ENCODE measurements around the gene ITIH4. TPM values are rescaled to one million over a fixed set of nuclear protein-coding genes. Genes with fewer than 3 reads are reported as not detected.

The ITIH4 gene
- total RNA-seq, 1 donor from 2014 or later = 14.0 TPM

- H3K4me3 Mint-ChIP-seq = no peak overlapping the region
- TF ChIP-seq, protein P1, sequence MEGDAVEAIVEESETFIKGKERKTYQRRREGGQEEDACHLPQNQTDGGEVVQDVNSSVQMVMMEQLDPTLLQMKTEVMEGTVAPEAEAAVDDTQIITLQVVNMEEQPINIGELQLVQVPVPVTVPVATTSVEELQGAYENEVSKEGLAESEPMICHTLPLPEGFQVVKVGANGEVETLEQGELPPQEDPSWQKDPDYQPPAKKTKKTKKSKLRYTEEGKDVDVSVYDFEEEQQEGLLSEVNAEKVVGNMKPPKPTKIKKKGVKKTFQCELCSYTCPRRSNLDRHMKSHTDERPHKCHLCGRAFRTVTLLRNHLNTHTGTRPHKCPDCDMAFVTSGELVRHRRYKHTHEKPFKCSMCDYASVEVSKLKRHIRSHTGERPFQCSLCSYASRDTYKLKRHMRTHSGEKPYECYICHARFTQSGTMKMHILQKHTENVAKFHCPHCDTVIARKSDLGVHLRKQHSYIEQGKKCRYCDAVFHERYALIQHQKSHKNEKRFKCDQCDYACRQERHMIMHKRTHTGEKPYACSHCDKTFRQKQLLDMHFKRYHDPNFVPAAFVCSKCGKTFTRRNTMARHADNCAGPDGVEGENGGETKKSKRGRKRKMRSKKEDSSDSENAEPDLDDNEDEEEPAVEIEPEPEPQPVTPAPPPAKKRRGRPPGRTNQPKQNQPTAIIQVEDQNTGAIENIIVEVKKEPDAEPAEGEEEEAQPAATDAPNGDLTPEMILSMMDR (conservative IDR thresholded peaks at IDR 0.05) = peak; percentile 70
- H3K27ac Mint-ChIP-seq = no peak overlapping the region
- peaks cover 6% of the 10 kb centered on the region for H3K4me1 Mint-ChIP-seq (ENCODE audit: unreplicated experiment)
- no peak for DNase-seq (ENCODE audit: extremely low spot score, unreplicated experiment)
- no peaks in the 10 kb centered on the region for H3K27me3 Mint-ChIP-seq
- H3K9me3 Mint-ChIP-seq = no peaks in the 10 kb centered on the region
- no peaks in the 10 kb centered on the region for H3K36me3 Mint-ChIP-seq
These were observed 31.4 kb downstream of the ITIH4 start for GRCh38 chr3:52798978-52799476.

- DNase-seq (ENCODE audit: extremely low spot score, unreplicated experiment) = no peak
- H3K27ac Mint-ChIP-seq = no peak overlapping the region
- no peaks in the 10 kb centered on the region for H3K36me3 Mint-ChIP-seq
- H3K4me3 Mint-ChIP-seq = no peak overlapping the region
- TF ChIP-seq, protein P1 (conservative IDR thresholded peaks at IDR 0.05) = no peak
- peaks cover 8% of the 10 kb centered on the region for H3K4me1 Mint-ChIP-seq (ENCODE audit: unreplicated experiment)
- no peaks in the 10 kb centered on the region for H3K9me3 Mint-ChIP-seq
- H3K27me3 Mint-ChIP-seq = no peaks in the 10 kb centered on the region
These were observed 32.0 kb downstream of the ITIH4 start for GRCh38 chr3:52798376-52798977.

DNA sequence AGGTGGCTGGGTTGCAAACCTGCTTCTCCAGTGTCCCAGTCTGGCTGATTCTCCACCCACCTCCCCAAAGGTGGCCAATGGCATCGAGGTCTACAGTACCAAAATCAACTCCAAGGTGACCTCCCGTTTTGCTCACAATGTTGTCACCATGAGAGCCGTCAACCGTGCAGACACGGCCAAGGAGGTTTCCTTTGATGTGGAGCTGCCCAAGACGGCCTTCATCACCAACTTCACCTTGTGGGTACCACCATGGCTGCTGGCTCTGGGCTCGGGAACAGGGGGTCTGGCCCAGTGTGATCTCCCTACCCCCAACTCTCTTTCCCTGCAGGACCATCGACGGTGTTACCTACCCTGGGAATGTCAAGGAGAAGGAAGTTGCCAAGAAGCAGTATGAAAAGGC, 34.1 kb downstream of the ITIH4 start:
- no peak for DNase-seq (ENCODE audit: extremely low spot score, unreplicated experiment)
- no peaks in the 10 kb centered on the region for H3K9me3 Mint-ChIP-seq
- H3K27ac Mint-ChIP-seq = no peak overlapping the region
- peaks cover 8% of the 10 kb centered on the region for H3K4me1 Mint-ChIP-seq (ENCODE audit: unreplicated experiment)
- H3K4me3 Mint-ChIP-seq = no peak overlapping the region
- TF ChIP-seq, protein P1 (conservative IDR thresholded peaks at IDR 0.05) = no peak
- no peaks in the 10 kb centered on the region for H3K36me3 Mint-ChIP-seq
- H3K27me3 Mint-ChIP-seq = no peaks in the 10 kb centered on the region

- TF ChIP-seq, protein P1 (conservative IDR thresholded peaks at IDR 0.05) = no peak
- H3K36me3 Mint-ChIP-seq = no peaks in the 10 kb centered on the region
- peaks cover 8% of the 10 kb centered on the region for H3K4me1 Mint-ChIP-seq (ENCODE audit: unreplicated experiment)
These were observed 35.1 kb downstream of the ITIH4 start for GRCh38 chr3:52795298-52795900.

GRCh38 chr3:52794612-52795099, 35.8 kb downstream of the ITIH4 start, which contains the start of gene ITIH3:
Gene ITIH3 (plus strand): TSS chr3:52794796. CDS start chr3:52794804, 8 bp downstream.
- Mint-ChIP-seq H3K27me3 (no peaks in the 10 kb centered on the region), H3K27ac (no peak within 1 kb of the TSS), H3K36me3 (no peaks in the 10 kb centered on the region), H3K4me1 (ENCODE audit: unreplicated experiment) (peaks cover 8% of the 10 kb centered on the region), H3K9me3 (no peaks in the 10 kb centered on the region), H3K4me3 (no peak within 1 kb of the TSS)
- TF ChIP-seq, protein P1 (conservative IDR thresholded peaks at IDR 0.05) = no peak
- DNase-seq (ENCODE audit: extremely low spot score, unreplicated experiment) = no peak

More at GRCh38 chr3:52795298-52795900, 35.1 kb downstream of the ITIH4 start:
- no peak for DNase-seq (ENCODE audit: extremely low spot score, unreplicated experiment)
- no peak overlapping the region for H3K4me3 Mint-ChIP-seq
- H3K27me3 Mint-ChIP-seq = no peaks in the 10 kb centered on the region
- no peaks in the 10 kb centered on the region for H3K9me3 Mint-ChIP-seq
- H3K27ac Mint-ChIP-seq = no peak overlapping the region

Data from type B pancreatic cell (in vitro differentiated cells).